ENCODE measurements around the gene FXYD6.

DNA sequence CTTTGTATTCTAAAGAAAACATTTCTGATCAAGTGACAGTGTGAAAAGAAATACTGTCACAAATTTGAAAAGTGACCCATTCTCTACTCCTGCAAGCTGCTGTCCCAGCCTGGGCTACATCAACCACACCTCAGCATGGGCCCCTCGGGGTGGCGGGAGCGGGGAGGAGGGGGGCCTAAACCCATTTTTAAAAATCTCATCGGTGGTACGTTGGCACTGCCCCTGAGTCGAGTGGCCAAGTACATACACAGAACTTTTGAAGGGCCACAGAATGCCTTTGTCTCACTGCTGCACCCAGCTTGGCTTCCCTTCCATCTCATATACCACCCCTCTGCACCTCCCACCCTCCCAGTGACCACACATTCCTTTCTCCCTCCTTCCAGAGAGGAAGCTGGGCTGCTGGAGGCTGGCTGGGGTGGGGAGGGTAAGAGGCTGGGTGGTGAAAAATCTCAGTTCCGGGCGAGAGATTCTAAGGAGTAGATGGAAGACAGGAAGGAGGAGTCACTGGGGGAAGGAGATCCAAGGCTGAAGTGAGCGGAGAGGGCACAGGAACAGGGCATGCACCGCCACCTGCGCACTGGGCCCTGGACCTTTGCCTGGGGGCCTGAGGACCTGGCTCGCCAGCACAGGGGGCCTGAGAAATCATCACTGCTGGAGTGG, 21.1 kb downstream of the FXYD6 start:
- TF ChIP-seq POLR2A (IDR thresholded peaks at IDR 0.05; ENCODE audit: low read length) (no peak), GATA1 (IDR thresholded peaks at IDR 0.05; ENCODE audit: low read depth, low read length) (no peak)

Data from erythroblast (primary cell).